PFSK-1 (cell line): ENCODE data around the gene TXLNG.

ENCODE experiments used
- POLR2AphosphoS5 ChIP-seq: IDR thresholded peaks from 2 replicates; pipeline ENCODE4 v1.6.1; 2012; ENCODE audit warnings: low read depth, mild to moderate bottlenecking, control low read depth, low read length, moderate library complexity
- REST ChIP-seq, 2 experiments: IDR thresholded peaks; 2 replicates each; pipeline versions ENCODE4 v1.6.1 to v1.8.0; 2011 to 2012; ENCODE audit warnings: low read depth in 2 of 2, low read length in 2 of 2, control low read depth in 1 of 2, inconsistent platforms in 1 of 2, mild to moderate bottlenecking in 1 of 2, moderate library complexity in 1 of 2; ENCODE audit not compliant: insufficient read depth in 1 of 2
- SIN3A ChIP-seq: IDR thresholded peaks from 2 replicates; pipeline ENCODE4 v1.6.1; 2012; ENCODE audit warnings: mild to moderate bottlenecking, low read length, moderate library complexity, borderline replicate concordance; ENCODE audit not compliant: insufficient read depth
- TAF1 ChIP-seq: IDR thresholded peaks from 2 replicates; pipeline ENCODE4 v1.6.1; 2012; ENCODE audit warnings: low read length, control low read depth, borderline replicate concordance; ENCODE audit not compliant: insufficient read depth

GRCh38 chrX:16772460-16772859 is 13.8 kb upstream of the TXLNG start:
- TF ChIP-seq POLR2AphosphoS5 (no peak), REST (IDR thresholded peaks at IDR 0.05; ENCODE audit: insufficient read depth in 1 of 2, low read depth in 2 of 2, low read length in 2 of 2) (no peak), SIN3A (no peak), TAF1 (no peak)
